SK-N-SH (cell line): ENCODE measurements around the gene TXNRD2. TPM values are rescaled to one million over a fixed set of nuclear protein-coding genes. Genes with fewer than 3 reads are reported as not detected.

Source experiments
- CTCF ChIA-PET: fragments of 300-600, 350-600 bp; formaldehyde crosslinking; extraction: SDS; loops from one replicate; lab custom pipeline; 2021; lab: Yijun Ruan, JAX
- POLR2A ChIA-PET: fragments of 350-600 bp; sonication (Branson Sonifier 250); formaldehyde crosslinking; extraction: SDS; loops from one replicate; lab custom pipeline; 2020; ENCODE audit warnings: antibody characterized with exemption, inconsistent platforms; lab: Yijun Ruan, JAX
- DNase-seq: peaks from one replicate; pipeline ENCODE4 v3.0.0; 2012
- H2AFZ ChIP-seq: fragments of 200-600 bp; sonication (generic); 2 replicates; pipeline ENCODE4 v1.8.1; 2016; ENCODE audit warnings: antibody characterized with exemption, mild to moderate bottlenecking, low read depth
- H3F3A ChIP-seq: fragments of 200-600 bp; sonication (generic); replicated peaks from 2 replicates; pipeline ENCODE3; 2016; ENCODE audit warnings: antibody characterized with exemption, mild to moderate bottlenecking; ENCODE audit not compliant: insufficient read depth
- H3K27ac ChIP-seq, 2 experiments: fragments of 200-500 bp in 1 of 2; fragments of 200-600 bp in 1 of 2; sonication (Bioruptor generic) in 1 of 2; sonication (generic), shearing (Covaris generic) in 1 of 2; 2 replicates each; pipeline versions ENCODE4 v1.5.1 to v1.6.1; 2014 to 2016; ENCODE audit warnings: low read depth in 2 of 2, inconsistent platforms in 1 of 2, low read length in 1 of 2, mild to moderate bottlenecking in 1 of 2, mixed read lengths in 1 of 2
- H3K27me3 ChIP-seq: fragments of 200-600 bp; sonication (generic), shearing (Covaris generic); 2 replicates; pipeline ENCODE4 v1.6.1; 2016; ENCODE audit warnings: mixed run types; ENCODE audit not compliant: insufficient read depth
- H3K36me3 ChIP-seq, 2 experiments: fragments of 200-500 bp in 1 of 2; fragments of 200-600 bp in 1 of 2; sonication (Bioruptor generic) in 1 of 2; sonication (generic) in 1 of 2; replicated peaks in 1 of 2; 2 replicates each; pipeline versions ENCODE3 to v1.5.1; 2014 to 2016; ENCODE audit warnings: low read length in 1 of 2, mild to moderate bottlenecking in 1 of 2; ENCODE audit not compliant: insufficient read depth in 2 of 2, control insufficient read depth in 1 of 2
- H3K4me1 ChIP-seq, 2 experiments: fragments of 200-500 bp in 1 of 2; fragments of 200-600 bp in 1 of 2; sonication (Bioruptor generic) in 1 of 2; sonication (generic), shearing (Covaris generic) in 1 of 2; 2 replicates each; pipeline versions ENCODE4 v1.5.1 to v1.6.1; 2014 to 2016; ENCODE audit warnings: low read depth in 1 of 2, low read length in 1 of 2, mixed run types in 1 of 2; ENCODE audit not compliant: insufficient read depth in 2 of 2, control insufficient read depth in 1 of 2
- H3K4me2 ChIP-seq: fragments of 200-600 bp; sonication (generic), shearing (Covaris generic); 2 replicates; pipeline ENCODE4 v1.6.1; 2017; ENCODE audit warnings: mixed run types
- H3K4me3 ChIP-seq, 2 experiments: fragments of 200-500 bp in 1 of 2; fragments of 200-600 bp in 1 of 2; sonication (Bioruptor generic) in 1 of 2; sonication (generic), shearing (Covaris generic) in 1 of 2; 2 replicates each; pipeline versions ENCODE4 v1.5.1 to v1.8.1; 2014 to 2016; ENCODE audit warnings: low read depth in 2 of 2, inconsistent platforms in 1 of 2, low read length in 1 of 2, mild to moderate bottlenecking in 1 of 2, mixed read lengths in 1 of 2, moderate library complexity in 1 of 2
- H3K79me2 ChIP-seq: fragments of 200-600 bp; sonication (generic); 2 replicates; pipeline ENCODE4 v1.8.1; 2017; ENCODE audit warnings: mild to moderate bottlenecking; ENCODE audit not compliant: insufficient read depth
- H3K9ac ChIP-seq: fragments of 200-600 bp; sonication (generic); 2 replicates; pipeline ENCODE4 v1.6.1; 2017; ENCODE audit warnings: mixed run types
- H3K9me2 ChIP-seq: fragments of 200-600 bp; sonication (generic); 2 replicates; pipeline ENCODE4 v1.6.1; 2017; ENCODE audit warnings: mixed run types
- H3K9me3 ChIP-seq: fragments of 200-600 bp; sonication (generic); 2 replicates; pipeline ENCODE4 v1.6.1; 2017; ENCODE audit warnings: mixed run types, mild to moderate bottlenecking, moderate library complexity
- H4K20me1 ChIP-seq: fragments of 200-600 bp; sonication (generic); 2 replicates; pipeline ENCODE4 v1.6.1; 2017; ENCODE audit warnings: mild to moderate bottlenecking, mixed run types; ENCODE audit not compliant: insufficient read depth
- ELF1 ChIP-seq: IDR thresholded peaks from 2 replicates; pipeline ENCODE4 v1.4.0; 2012
- FOSL2 ChIP-seq: IDR thresholded peaks from 2 replicates; pipeline ENCODE4 v1.4.0; 2012; ENCODE audit warnings: low read depth, mild to moderate bottlenecking, moderate library complexity, borderline replicate concordance
- FOXJ3 ChIP-seq: sonication (generic); formaldehyde crosslinking; IDR thresholded peaks from 2 replicates; pipeline ENCODE4 v1.5.1; 2020; ENCODE audit warnings: mild to moderate bottlenecking, missing genetic modification reagents
- MEF2A ChIP-seq: IDR thresholded peaks from 2 replicates; pipeline ENCODE4 v1.4.0; 2012; ENCODE audit warnings: low read depth, borderline replicate concordance
- MXI1 ChIP-seq: IDR thresholded peaks from 2 replicates; pipeline ENCODE4 v1.6.1; 2012; ENCODE audit warnings: mild to moderate bottlenecking, low read depth, low read length, improper control_type of control experiment
- NRF1 ChIP-seq: IDR thresholded peaks from 2 replicates; pipeline ENCODE4 v1.6.1; 2012; ENCODE audit warnings: low read depth, mild to moderate bottlenecking, low read length
- POLR2AphosphoS5 ChIP-seq: IDR thresholded peaks from 2 replicates; pipeline ENCODE4 v1.6.1; 2012; ENCODE audit warnings: low read depth, low read length
- RAD21 ChIP-seq: IDR thresholded peaks from 2 replicates; pipeline ENCODE4 v1.6.1; 2012; ENCODE audit warnings: mild to moderate bottlenecking, low read length
- RCOR1 ChIP-seq: fragments of 150-350 bp; IDR thresholded peaks from 2 replicates; pipeline ENCODE4 v1.6.1; 2017; ENCODE audit warnings: antibody characterized with exemption, low read length
- RXRA ChIP-seq: IDR thresholded peaks from 2 replicates; pipeline ENCODE4 v1.4.0; 2012; ENCODE audit warnings: low read depth, mild to moderate bottlenecking, borderline replicate concordance
- SIN3A ChIP-seq: IDR thresholded peaks from 2 replicates; pipeline ENCODE4 v1.6.1; 2012; ENCODE audit warnings: low read depth, mild to moderate bottlenecking, low read length, moderate library complexity, borderline replicate concordance
- WGBS: methylation state at CpG from one replicate; pipeline ENCODE4 v1.1.6; 2017; ENCODE audit warnings: low lambda C conversion rate; 5-methylcytosine and 5-hydroxymethylcytosine counted together
- polyA plus RNA-seq, 3 experiments: library from polyadenylated mRNA; depleted of rRNA; stranded (reverse); fragments of >200 nt; gene quantifications; 2 replicates each; pipeline ENCODE4 v1.2.3, GENCODE V29; 2012
- TF ChIP-seq, protein P1 (sequence below): IDR thresholded peaks from 2 replicates; pipeline ENCODE4 v1.4.0; 2012; ENCODE audit warnings: low read depth
- TF ChIP-seq, protein P2 (sequence below): fragments of 150-350 bp; IDR thresholded peaks from 2 replicates; pipeline ENCODE4 v1.6.1; 2016; ENCODE audit warnings: mild to moderate bottlenecking, low read depth, low read length
- TF ChIP-seq, protein P3 (sequence below): IDR thresholded peaks from 2 replicates; pipeline ENCODE4 v1.6.1; 2012; ENCODE audit warnings: mild to moderate bottlenecking, low read depth, low read length, moderate library complexity
- TF ChIP-seq, protein P4 (sequence below): fragments of 200-600 bp; sonication (generic); IDR thresholded peaks from 2 replicates; pipeline ENCODE4 v1.6.1; 2017; ENCODE audit warnings: antibody characterized with exemption, mild to moderate bottlenecking, moderate library complexity

TXNRD2 gene
- polyA plus RNA-seq, 1 of the 3 experiments (the other 2 are of a cell fraction): 34.7 TPM

DNA sequence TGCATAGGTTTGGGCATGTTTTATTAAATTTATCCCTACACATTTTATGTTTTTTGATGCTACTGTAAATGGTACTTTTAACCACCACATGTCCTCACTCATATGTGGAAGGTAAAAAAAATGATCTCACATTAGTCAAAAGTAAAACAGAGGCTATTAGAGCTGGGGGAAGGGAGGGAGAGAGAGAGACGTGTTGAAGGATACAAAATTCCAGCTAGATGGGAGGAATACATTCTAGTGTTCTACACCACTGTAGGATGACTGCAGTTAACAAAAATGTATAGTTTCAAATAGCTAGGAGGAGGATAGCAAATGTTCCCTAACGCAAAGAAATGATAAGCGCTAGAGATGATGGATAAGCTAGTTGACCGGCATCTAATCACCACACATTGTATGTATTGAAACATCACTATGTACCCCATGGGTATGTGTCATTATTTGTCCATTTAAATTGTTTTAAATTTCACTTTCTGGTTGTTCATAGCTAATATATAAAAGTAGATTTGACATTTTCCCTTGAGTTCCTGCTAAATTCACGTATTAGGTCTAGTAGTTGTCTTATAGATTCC is 77.0 kb downstream of the TXNRD2 start:
- no peaks in the 10 kb centered on the region for H3K4me1 ChIP-seq
- WGBS: 91% methylated on average over 5 of the region's 5 CpGs
- no peak overlapping the region for H2AFZ ChIP-seq
- H3K79me2 ChIP-seq: no peaks in the 10 kb centered on the region
- H3K4me2 ChIP-seq: no peak overlapping the region
- POLR2A ChIA-PET: no interaction called here
- H4K20me1 ChIP-seq: no peaks in the 10 kb centered on the region
- H3K4me3 ChIP-seq: no peak overlapping the region
- no peaks in the 10 kb centered on the region for H3K9me2 ChIP-seq
- no peak for DNase-seq
- CTCF ChIA-PET: interaction anchor here (1.4 to 3.4 kb wide), 3 partner anchors 9 to 134 kb away, joined by 3 to 20 read pairs (median 6); no protein-coding TSS in a partner anchor
- no peak overlapping the region for H3K27ac ChIP-seq
- no peaks in the 10 kb centered on the region for H3K36me3 ChIP-seq
- TF ChIP-seq, protein P1, sequence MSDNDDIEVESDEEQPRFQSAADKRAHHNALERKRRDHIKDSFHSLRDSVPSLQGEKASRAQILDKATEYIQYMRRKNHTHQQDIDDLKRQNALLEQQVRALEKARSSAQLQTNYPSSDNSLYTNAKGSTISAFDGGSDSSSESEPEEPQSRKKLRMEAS: no peak
- no peak overlapping the region for H3K9ac ChIP-seq
- H3K9me3 ChIP-seq: no peaks in the 10 kb centered on the region
- H3K27me3 ChIP-seq: no peaks in the 10 kb centered on the region
- no peaks in the 10 kb centered on the region for H3F3A ChIP-seq

DNA sequence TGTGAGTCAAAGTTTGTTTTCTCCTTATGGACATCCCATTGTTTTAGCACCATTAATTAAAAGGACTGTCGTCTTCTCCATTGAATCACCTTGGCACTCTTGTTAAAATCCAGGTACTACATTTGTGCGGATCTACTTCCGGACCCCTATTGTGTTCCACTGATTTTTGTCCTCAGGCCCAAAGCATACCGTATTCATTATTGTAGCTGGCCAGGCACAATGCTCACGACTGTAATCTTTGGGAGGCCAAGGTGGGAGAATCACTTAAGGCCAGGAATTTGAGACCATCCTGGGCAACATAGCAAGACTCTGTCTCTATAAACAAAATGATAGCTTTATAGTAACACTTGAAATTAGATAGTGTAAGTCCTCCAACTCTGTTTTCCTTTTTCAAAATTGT is 78.0 kb downstream of the TXNRD2 start:
- no peaks in the 10 kb centered on the region for H3K79me2 ChIP-seq
- TF ChIP-seq RCOR1 (no peak), FOXJ3 (CRISPR knock-in tag) (no peak), NRF1 (no peak), POLR2AphosphoS5 (no peak), MXI1 (no peak), RXRA (no peak), RAD21 (no peak), FOSL2 (no peak), ELF1 (no peak), SIN3A (no peak), MEF2A (no peak)
- TF ChIP-seq, protein P2, sequence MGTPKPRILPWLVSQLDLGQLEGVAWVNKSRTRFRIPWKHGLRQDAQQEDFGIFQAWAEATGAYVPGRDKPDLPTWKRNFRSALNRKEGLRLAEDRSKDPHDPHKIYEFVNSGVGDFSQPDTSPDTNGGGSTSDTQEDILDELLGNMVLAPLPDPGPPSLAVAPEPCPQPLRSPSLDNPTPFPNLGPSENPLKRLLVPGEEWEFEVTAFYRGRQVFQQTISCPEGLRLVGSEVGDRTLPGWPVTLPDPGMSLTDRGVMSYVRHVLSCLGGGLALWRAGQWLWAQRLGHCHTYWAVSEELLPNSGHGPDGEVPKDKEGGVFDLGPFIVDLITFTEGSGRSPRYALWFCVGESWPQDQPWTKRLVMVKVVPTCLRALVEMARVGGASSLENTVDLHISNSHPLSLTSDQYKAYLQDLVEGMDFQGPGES: no peak
- TF ChIP-seq, protein P3, sequence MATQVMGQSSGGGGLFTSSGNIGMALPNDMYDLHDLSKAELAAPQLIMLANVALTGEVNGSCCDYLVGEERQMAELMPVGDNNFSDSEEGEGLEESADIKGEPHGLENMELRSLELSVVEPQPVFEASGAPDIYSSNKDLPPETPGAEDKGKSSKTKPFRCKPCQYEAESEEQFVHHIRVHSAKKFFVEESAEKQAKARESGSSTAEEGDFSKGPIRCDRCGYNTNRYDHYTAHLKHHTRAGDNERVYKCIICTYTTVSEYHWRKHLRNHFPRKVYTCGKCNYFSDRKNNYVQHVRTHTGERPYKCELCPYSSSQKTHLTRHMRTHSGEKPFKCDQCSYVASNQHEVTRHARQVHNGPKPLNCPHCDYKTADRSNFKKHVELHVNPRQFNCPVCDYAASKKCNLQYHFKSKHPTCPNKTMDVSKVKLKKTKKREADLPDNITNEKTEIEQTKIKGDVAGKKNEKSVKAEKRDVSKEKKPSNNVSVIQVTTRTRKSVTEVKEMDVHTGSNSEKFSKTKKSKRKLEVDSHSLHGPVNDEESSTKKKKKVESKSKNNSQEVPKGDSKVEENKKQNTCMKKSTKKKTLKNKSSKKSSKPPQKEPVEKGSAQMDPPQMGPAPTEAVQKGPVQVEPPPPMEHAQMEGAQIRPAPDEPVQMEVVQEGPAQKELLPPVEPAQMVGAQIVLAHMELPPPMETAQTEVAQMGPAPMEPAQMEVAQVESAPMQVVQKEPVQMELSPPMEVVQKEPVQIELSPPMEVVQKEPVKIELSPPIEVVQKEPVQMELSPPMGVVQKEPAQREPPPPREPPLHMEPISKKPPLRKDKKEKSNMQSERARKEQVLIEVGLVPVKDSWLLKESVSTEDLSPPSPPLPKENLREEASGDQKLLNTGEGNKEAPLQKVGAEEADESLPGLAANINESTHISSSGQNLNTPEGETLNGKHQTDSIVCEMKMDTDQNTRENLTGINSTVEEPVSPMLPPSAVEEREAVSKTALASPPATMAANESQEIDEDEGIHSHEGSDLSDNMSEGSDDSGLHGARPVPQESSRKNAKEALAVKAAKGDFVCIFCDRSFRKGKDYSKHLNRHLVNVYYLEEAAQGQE: no peak
- TF ChIP-seq, protein P4, sequence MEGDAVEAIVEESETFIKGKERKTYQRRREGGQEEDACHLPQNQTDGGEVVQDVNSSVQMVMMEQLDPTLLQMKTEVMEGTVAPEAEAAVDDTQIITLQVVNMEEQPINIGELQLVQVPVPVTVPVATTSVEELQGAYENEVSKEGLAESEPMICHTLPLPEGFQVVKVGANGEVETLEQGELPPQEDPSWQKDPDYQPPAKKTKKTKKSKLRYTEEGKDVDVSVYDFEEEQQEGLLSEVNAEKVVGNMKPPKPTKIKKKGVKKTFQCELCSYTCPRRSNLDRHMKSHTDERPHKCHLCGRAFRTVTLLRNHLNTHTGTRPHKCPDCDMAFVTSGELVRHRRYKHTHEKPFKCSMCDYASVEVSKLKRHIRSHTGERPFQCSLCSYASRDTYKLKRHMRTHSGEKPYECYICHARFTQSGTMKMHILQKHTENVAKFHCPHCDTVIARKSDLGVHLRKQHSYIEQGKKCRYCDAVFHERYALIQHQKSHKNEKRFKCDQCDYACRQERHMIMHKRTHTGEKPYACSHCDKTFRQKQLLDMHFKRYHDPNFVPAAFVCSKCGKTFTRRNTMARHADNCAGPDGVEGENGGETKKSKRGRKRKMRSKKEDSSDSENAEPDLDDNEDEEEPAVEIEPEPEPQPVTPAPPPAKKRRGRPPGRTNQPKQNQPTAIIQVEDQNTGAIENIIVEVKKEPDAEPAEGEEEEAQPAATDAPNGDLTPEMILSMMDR: no peak
- H2AFZ ChIP-seq: no peak overlapping the region
- H3K27me3 ChIP-seq: no peaks in the 10 kb centered on the region
- no peak overlapping the region for H3K9ac ChIP-seq
- H3K9me2 ChIP-seq: no peaks in the 10 kb centered on the region
- no peaks in the 10 kb centered on the region for H3K4me1 ChIP-seq
- H4K20me1 ChIP-seq: no peaks in the 10 kb centered on the region
- no peak for DNase-seq
- no peak overlapping the region for H3K4me2 ChIP-seq
- over 99% methylated on average over 5 of the region's 5 CpGs for WGBS
- no peaks in the 10 kb centered on the region for H3K36me3 ChIP-seq
- no peaks in the 10 kb centered on the region for H3K9me3 ChIP-seq
- ChIA-PET POLR2A (no interaction called here), CTCF (interaction anchor here (0.9 kb wide), 1 partner anchor 133 kb away, joined by 4 read pairs; no protein-coding TSS in a partner anchor)
- H3F3A ChIP-seq: no peaks in the 10 kb centered on the region
- no peak overlapping the region for H3K4me3 ChIP-seq
- no peak overlapping the region for H3K27ac ChIP-seq
